GM23338 (cell line): ENCODE results near the gene C1orf174. TPM values are rescaled to one million over a fixed set of nuclear protein-coding genes. Genes with fewer than 3 reads are reported as not detected.

Source experiments
- ATAC-seq: fragments of 200-7000 bp; cut with Tn5 transposase; 3 replicates; pipeline ENCODE4 v1.9.1; 2020
- DNase-seq: peaks from one replicate; pipeline ENCODE4 v3.0.0-alpha.2; 2015; ENCODE audit warnings: low spot score
- H2AFZ ChIP-seq: fragments of 200-600 bp; sonication (generic); 2 replicates; pipeline ENCODE4 v1.8.0; 2016; ENCODE audit warnings: antibody characterized with exemption, mild to moderate bottlenecking, moderate library complexity
- H3F3A ChIP-seq: fragments of 200-600 bp; sonication (generic); replicated peaks from 2 replicates; pipeline ENCODE4 v1.8.0; 2017; ENCODE audit warnings: antibody characterized with exemption, mixed run types, low read depth
- H3K27ac ChIP-seq: fragments of 200-600 bp; sonication (generic); 2 replicates; pipeline ENCODE4 v1.6.1; 2016; ENCODE audit warnings: low read depth
- H3K27me3 ChIP-seq: fragments of 200-600 bp; sonication (generic); 2 replicates; pipeline ENCODE4 v1.8.0; 2016; ENCODE audit warnings: mild to moderate bottlenecking, mixed run types, moderate library complexity; ENCODE audit not compliant: insufficient read depth
- H3K36me3 ChIP-seq: fragments of 200-600 bp; sonication (generic); 2 replicates; pipeline ENCODE4 v1.8.0; 2016; ENCODE audit warnings: mild to moderate bottlenecking; ENCODE audit not compliant: insufficient read depth
- H3K4me1 ChIP-seq: fragments of 200-600 bp; sonication (generic); 2 replicates; pipeline ENCODE4 v1.8.0; 2016; ENCODE audit warnings: mild to moderate bottlenecking, moderate library complexity; ENCODE audit not compliant: insufficient read depth
- H3K4me2 ChIP-seq: fragments of 200-600 bp; sonication (generic); 2 replicates; pipeline ENCODE4 v1.7.1; 2017; ENCODE audit warnings: mixed run types
- H3K4me3 ChIP-seq: fragments of 200-600 bp; sonication (generic); 2 replicates; pipeline ENCODE4 v1.6.1; 2016; ENCODE audit warnings: mixed run types
- H3K79me2 ChIP-seq: fragments of 200-600 bp; sonication (generic); replicated peaks from 2 replicates; pipeline ENCODE4 v1.8.0; 2017; ENCODE audit warnings: mild to moderate bottlenecking; ENCODE audit not compliant: insufficient read depth
- H3K9me2 ChIP-seq: fragments of 200-600 bp; sonication (generic); 2 replicates; pipeline ENCODE4 v1.8.0; 2017; ENCODE audit not compliant: insufficient read depth
- H4K20me1 ChIP-seq: fragments of 200-600 bp; sonication (generic); replicated peaks from 2 replicates; pipeline ENCODE4 v1.8.0; 2017; ENCODE audit warnings: mild to moderate bottlenecking; ENCODE audit not compliant: insufficient read depth
- H3K27ac Mint-ChIP-seq: 2 replicates; pipeline ENCODE4 v1.8.0; 2020; ENCODE audit warnings: inconsistent platforms, mild to moderate bottlenecking, moderate library complexity, mixed read lengths
- H3K27me3 Mint-ChIP-seq: 3 replicates; pipeline ENCODE4 v1.8.0; 2022; ENCODE audit warnings: low read depth, mild to moderate bottlenecking, moderate library complexity, mixed read lengths, inconsistent platforms; ENCODE audit not compliant: insufficient read depth, poor library complexity
- H3K36me3 Mint-ChIP-seq: 3 replicates; pipeline ENCODE4 v1.8.0; 2021; ENCODE audit warnings: low read depth, mild to moderate bottlenecking, inconsistent platforms, moderate library complexity, mixed read lengths
- H3K4me1 Mint-ChIP-seq: 3 replicates; pipeline ENCODE4 v1.8.0; 2020; ENCODE audit warnings: mild to moderate bottlenecking, inconsistent platforms, mixed read lengths
- H3K4me3 Mint-ChIP-seq: 3 replicates; pipeline ENCODE4 v1.8.0; 2021; ENCODE audit warnings: moderate library complexity, mild to moderate bottlenecking, inconsistent platforms, mixed read lengths
- H3K9me3 Mint-ChIP-seq: 3 replicates; pipeline ENCODE4 v1.8.0; 2020; ENCODE audit warnings: moderate library complexity, mild to moderate bottlenecking, inconsistent platforms, mixed read lengths
- CREB1 ChIP-seq: fragments of 250-450 bp; sonication (Bioruptor Pico); IDR thresholded peaks from 2 replicates; pipeline ENCODE4 v1.5.0; 2020; ENCODE audit warnings: low read depth, mild to moderate bottlenecking, moderate library complexity
- CTCF ChIP-seq, 2 experiments: fragments of 200-600 bp in 1 of 2; sonication (generic) in 1 of 2; conservative IDR thresholded peaks; 2 replicates each; pipeline versions ENCODE4 v1.5.1 to v1.6.1; 2016 to 2017; ENCODE audit warnings: antibody characterized with exemption in 2 of 2, low read depth in 2 of 2, mild to moderate bottlenecking in 2 of 2, moderate library complexity in 1 of 2
- ETS1 ChIP-seq: IDR thresholded peaks from 2 replicates; pipeline ENCODE4 v1.6.1; 2016; ENCODE audit warnings: antibody characterized with exemption
- EZH2 ChIP-seq: fragments of 200-600 bp; sonication (generic); IDR thresholded peaks from one replicate; pipeline ENCODE4 v1.8.0; 2017; ENCODE audit warnings: antibody characterized with exemption, mild to moderate bottlenecking, low read depth; ENCODE audit not compliant: unreplicated experiment
- EZH2phosphoT487 ChIP-seq: fragments of 200-600 bp; sonication (generic); IDR thresholded peaks from one replicate; pipeline ENCODE4 v1.8.1; 2018; ENCODE audit warnings: antibody characterized with exemption; ENCODE audit not compliant: unreplicated experiment
- JUNB ChIP-seq: IDR thresholded peaks from one replicate; pipeline ENCODE4 v1.6.1; 2016; ENCODE audit warnings: antibody characterized with exemption; ENCODE audit not compliant: unreplicated experiment
- NANOG ChIP-seq: IDR thresholded peaks from 2 replicates; pipeline ENCODE4 v1.6.1; 2016; ENCODE audit warnings: antibody characterized with exemption, borderline replicate concordance
- POLR2AphosphoS5 ChIP-seq: IDR thresholded peaks from 2 replicates; pipeline ENCODE4 v1.6.1; 2016; ENCODE audit warnings: antibody characterized with exemption, low read depth
- REST ChIP-seq: IDR thresholded peaks from one replicate; pipeline ENCODE4 v1.6.1; 2018; ENCODE audit warnings: antibody characterized with exemption; ENCODE audit not compliant: unreplicated experiment
- STAT1 ChIP-seq: IDR thresholded peaks from one replicate; pipeline ENCODE4 v1.6.1; 2016; ENCODE audit warnings: antibody characterized with exemption; ENCODE audit not compliant: unreplicated experiment
- ZNF114 ChIP-seq: fragments of 250-450 bp; sonication (Bioruptor Pico); IDR thresholded peaks from 2 replicates; pipeline ENCODE4 v1.5.0; 2020; ENCODE audit warnings: mild to moderate bottlenecking, moderate library complexity
- ZNF331 ChIP-seq: fragments of 250-450 bp; sonication (Bioruptor Pico); IDR thresholded peaks from 2 replicates; pipeline ENCODE4 v1.5.0; 2020; ENCODE audit warnings: low read depth, mild to moderate bottlenecking, moderate library complexity
- ZNF462 ChIP-seq: fragments of 250-450 bp; sonication (Bioruptor Pico); IDR thresholded peaks from 2 replicates; pipeline ENCODE4 v1.5.0; 2020; ENCODE audit warnings: mild to moderate bottlenecking, moderate library complexity
- polyA plus RNA-seq: library from polyadenylated mRNA; unstranded; fragments of >200 nt; fragmentation: Nextera tagmentation; extraction: Ambion mirVana; gene quantifications from 2 replicates; pipeline ENCODE4 v1.2.1, GENCODE V29; 2016
- total RNA-seq: library from RNA; depleted of rRNA; stranded (reverse); fragments of >200 nt; shearing (Covaris generic); gene quantifications from 2 replicates; pipeline ENCODE4 v1.2.3, GENCODE V29; 2014

C1orf174 gene
- total and polyA plus RNA-seq, 2 experiments from 2014 or later, result 28.5 to 28.7 TPM

GRCh38 chr1:3903141-3904005 is 3.3 kb upstream of the C1orf174 start:
- H3K4me1 Mint-ChIP-seq, result peaks cover 25% of the 10 kb centered on the region
- Histone ChIP-seq H3K4me1 (0 out of 2 replicates have a peak, but pooled peaks cover 4% of the 10 kb centered on the region), H3K27ac (no peak overlapping the region), H3K27me3 (no peaks in the 10 kb centered on the region), H3K4me2 (no peak overlapping the region), H3K36me3 (no peaks in the 10 kb centered on the region), H3K4me3 (no peak overlapping the region), H3F3A (peaks cover 3% of the 10 kb centered on the region; the same call in 1 of the 2 replicates), H4K20me1 (no peaks in the 10 kb centered on the region), H3K9me2 (no peaks in the 10 kb centered on the region), H3K79me2 (peaks cover 11% of the 10 kb centered on the region), H2AFZ (no peak overlapping the region)
- no peak overlapping the region for H3K4me3 Mint-ChIP-seq
- H3K27ac Mint-ChIP-seq, result peak overlapping the region; percentile 56; the same call in 1 of the 2 replicates
- H3K9me3 Mint-ChIP-seq, result peaks cover 5% of the 10 kb centered on the region; the same call in 2 of the 3 replicates
- no peak for TF ChIP-seq NANOG
- no peak for TF ChIP-seq CTCF (conservative IDR thresholded peaks at IDR 0.05; ENCODE audit: low read depth in 2 of 2)
- TF ChIP-seq POLR2AphosphoS5, result no peak
- TF ChIP-seq EZH2phosphoT487, result no peak
- TF ChIP-seq ZNF462, result no peak
- TF ChIP-seq ZNF331 (CRISPR knock-in tag), result no peak
- TF ChIP-seq REST, result no peak
- TF ChIP-seq CREB1 (CRISPR knock-in tag), result no peak
- TF ChIP-seq ZNF114 (CRISPR knock-in tag), result no peak
- TF ChIP-seq JUNB, result no peak
- no peak for TF ChIP-seq ETS1
- no peak for TF ChIP-seq EZH2
- TF ChIP-seq STAT1, result no peak
- peaks cover 13% of the 10 kb centered on the region for H3K27me3 Mint-ChIP-seq
- no peaks in the 10 kb centered on the region; the same call in 1 of the 3 replicates for H3K36me3 Mint-ChIP-seq
- ATAC-seq (no peak), DNase-seq (no peak)
